Panc1 (cell line): ENCODE data around the gene PRUNE2. TPM values are rescaled to one million over a fixed set of nuclear protein-coding genes. Genes with fewer than 3 reads are reported as not detected.

Source experiments
- ATAC-seq: fragments of 200-7000 bp; cut with Tn5 transposase; 2 replicates; pipeline ENCODE4 v1.9.1; 2020; ENCODE audit warnings: mild to moderate bottlenecking, moderate library complexity
- BruUV-seq: library from RNA; stranded (reverse); fragments of 400-500 nt; replicated peaks from 2 replicates; lab custom pipeline; 2021; lab: Mats Ljungman, UMichigan
- CTCF ChIA-PET: fragments of 300-600 bp; sonication (Branson Sonifier 250); formaldehyde crosslinking; loops from one replicate; lab custom pipeline; 2022; ENCODE audit warnings: antibody characterized with exemption; lab: Charles Lee
- POLR2A ChIA-PET: fragments of 300-600 bp; sonication (Branson Sonifier 250); formaldehyde crosslinking; loops from one replicate; lab custom pipeline; 2022; ENCODE audit warnings: antibody characterized with exemption; lab: Charles Lee
- DNase-seq: peaks from one replicate; pipeline ENCODE4 v3.0.0-alpha.2; 2010; ENCODE audit warnings: low read depth, low spot score
- H3K27ac ChIP-seq: 2 replicates; pipeline ENCODE4 v1.5.1; 2011; ENCODE audit warnings: mild to moderate bottlenecking, low read length, inconsistent platforms
- H3K27me3 ChIP-seq: fragments of 200-500 bp; sonication (Bioruptor generic); 2 replicates; pipeline ENCODE4 v1.6.0; 2014; ENCODE audit warnings: low read length, inconsistent platforms; ENCODE audit not compliant: control insufficient read depth, insufficient read depth
- H3K36me3 ChIP-seq: fragments of 200-500 bp; sonication (Bioruptor generic); 2 replicates; pipeline ENCODE4 v1.5.1; 2014; ENCODE audit warnings: inconsistent platforms, mild to moderate bottlenecking, low read length, moderate library complexity; ENCODE audit not compliant: control insufficient read depth, insufficient read depth
- H3K4me1 ChIP-seq: 2 replicates; pipeline ENCODE4 v1.5.1; 2011; ENCODE audit warnings: inconsistent platforms, mild to moderate bottlenecking, low read length, moderate library complexity; ENCODE audit not compliant: control insufficient read depth, insufficient read depth
- H3K4me3 ChIP-seq, 2 experiments: 2 replicates each; pipeline ENCODE4 v1.5.1; 2011 to 2012; ENCODE audit warnings: low read depth in 2 of 2, low read length in 2 of 2, mild to moderate bottlenecking in 2 of 2, inconsistent platforms in 1 of 2, moderate library complexity in 1 of 2
- H3K9me3 ChIP-seq: fragments of 200-500 bp; sonication (Bioruptor generic); 2 replicates; pipeline ENCODE4 v1.5.1; 2014; ENCODE audit warnings: low read depth, mild to moderate bottlenecking, inconsistent platforms, low read length, moderate library complexity; ENCODE audit not compliant: control insufficient read depth, insufficient read depth
- CTCF ChIP-seq: fragments of 450-650 bp; IDR thresholded peaks from 2 replicates; pipeline ENCODE4 v1.5.1; 2017; ENCODE audit warnings: mild to moderate bottlenecking
- POLR2AphosphoS5 ChIP-seq: IDR thresholded peaks from 2 replicates; pipeline ENCODE4 v1.6.1; 2012; ENCODE audit warnings: mild to moderate bottlenecking, low read depth, low read length, moderate library complexity
- REST ChIP-seq, 2 experiments: IDR thresholded peaks; 2 replicates each; pipeline ENCODE4 v1.6.1; 2011 to 2012; ENCODE audit warnings: low read depth in 2 of 2, control low read depth in 1 of 2, low read length in 1 of 2, mild to moderate bottlenecking in 1 of 2, moderate library complexity in 1 of 2; ENCODE audit not compliant: insufficient read depth in 1 of 2
- SIN3A ChIP-seq: IDR thresholded peaks from 2 replicates; pipeline ENCODE4 v1.6.1; 2012; ENCODE audit warnings: low read depth, mild to moderate bottlenecking, low read length, moderate library complexity, borderline replicate concordance; ENCODE audit not compliant: insufficient read depth
- TCF7L2 ChIP-seq: IDR thresholded peaks from 2 replicates; pipeline ENCODE4 v1.6.1; 2011; ENCODE audit warnings: mild to moderate bottlenecking, low read depth, low read length, inconsistent platforms
- in situ Hi-C: cut with HindIII; loops from 2 replicates; pipeline ENCODE4 v1.10.0; 2016; ENCODE audit warnings: low sequenced_read_pairs, low pct_unique_long_range_greater_than_20kb
- intact Hi-C: fragments of 100-400 bp; cut with micrococcal nuclease; formaldehyde crosslinking; loops from one replicate; pipeline ENCODE4 v1.10.0; 2022; ENCODE audit not compliant: unreplicated experiment
- total RNA-seq: library from RNA; stranded (reverse); gene quantifications from one replicate; pipeline ENCODE4 v1.2.1, GENCODE V29; 2021; ENCODE audit not compliant: unreplicated experiment

The PRUNE2 gene
- total RNA-seq, 1 experiment from 2014 or later, result 0.18 TPM

GRCh38 chr9:76810377-76810957 is 95.4 kb downstream of the PRUNE2 start:
- Histone ChIP-seq H3K27me3 (no peaks in the 10 kb centered on the region), H3K4me1 (no peaks in the 10 kb centered on the region), H3K4me3 (no peak overlapping the region), H3K36me3 (no peaks in the 10 kb centered on the region), H3K9me3 (no peaks in the 10 kb centered on the region), H3K27ac (no peak overlapping the region)
- peak; percentile 87 for ATAC-seq
- peak; percentile 54 for DNase-seq
- in situ Hi-C loops (no loop called here), intact Hi-C loops (loop anchor here (1.0 to 10.0 kb wide), 3 partner anchors 94 to 340 kb away; partner anchors contain the start of gene PRUNE2)
- TF ChIP-seq REST (IDR thresholded peaks at IDR 0.05; ENCODE audit: insufficient read depth in 1 of 2, low read depth in 2 of 2, low read length in 1 of 2) (no peak), SIN3A (no peak), CTCF (peak; percentile 69; the same call in 1 of the 2 replicates), TCF7L2 (no peak), POLR2AphosphoS5 (no peak)
- ChIA-PET POLR2A (no interaction called here), CTCF (interaction anchor here (0.6 to 1.1 kb wide), 6 partner anchors 63 to 340 kb away, joined by 3 to 5 read pairs (median 4); no protein-coding TSS in a partner anchor)
- BruUV-seq, result no TSS peak

- Histone ChIP-seq H3K36me3 (no peaks in the 10 kb centered on the region), H3K27me3 (no peaks in the 10 kb centered on the region), H3K4me3 (no peak overlapping the region), H3K4me1 (no peaks in the 10 kb centered on the region), H3K27ac (no peak overlapping the region), H3K9me3 (no peaks in the 10 kb centered on the region)
- ChIA-PET CTCF (no interaction called here), POLR2A (no interaction called here)
- DNase-seq, result no peak
- intact Hi-C loops (no loop called here), in situ Hi-C loops (no loop called here)
- ATAC-seq, result no peak
- BruUV-seq, result no TSS peak
- TF ChIP-seq REST (IDR thresholded peaks at IDR 0.05; ENCODE audit: insufficient read depth in 1 of 2, low read depth in 2 of 2, low read length in 1 of 2) (no peak), CTCF (no peak), POLR2AphosphoS5 (no peak), TCF7L2 (no peak), SIN3A (no peak)
These were observed 97.3 kb downstream of the PRUNE2 start for GRCh38 chr9:76808636-76809035.
